ENCODE data around the gene CYP2D6.

The CYP2D6 gene

DNA sequence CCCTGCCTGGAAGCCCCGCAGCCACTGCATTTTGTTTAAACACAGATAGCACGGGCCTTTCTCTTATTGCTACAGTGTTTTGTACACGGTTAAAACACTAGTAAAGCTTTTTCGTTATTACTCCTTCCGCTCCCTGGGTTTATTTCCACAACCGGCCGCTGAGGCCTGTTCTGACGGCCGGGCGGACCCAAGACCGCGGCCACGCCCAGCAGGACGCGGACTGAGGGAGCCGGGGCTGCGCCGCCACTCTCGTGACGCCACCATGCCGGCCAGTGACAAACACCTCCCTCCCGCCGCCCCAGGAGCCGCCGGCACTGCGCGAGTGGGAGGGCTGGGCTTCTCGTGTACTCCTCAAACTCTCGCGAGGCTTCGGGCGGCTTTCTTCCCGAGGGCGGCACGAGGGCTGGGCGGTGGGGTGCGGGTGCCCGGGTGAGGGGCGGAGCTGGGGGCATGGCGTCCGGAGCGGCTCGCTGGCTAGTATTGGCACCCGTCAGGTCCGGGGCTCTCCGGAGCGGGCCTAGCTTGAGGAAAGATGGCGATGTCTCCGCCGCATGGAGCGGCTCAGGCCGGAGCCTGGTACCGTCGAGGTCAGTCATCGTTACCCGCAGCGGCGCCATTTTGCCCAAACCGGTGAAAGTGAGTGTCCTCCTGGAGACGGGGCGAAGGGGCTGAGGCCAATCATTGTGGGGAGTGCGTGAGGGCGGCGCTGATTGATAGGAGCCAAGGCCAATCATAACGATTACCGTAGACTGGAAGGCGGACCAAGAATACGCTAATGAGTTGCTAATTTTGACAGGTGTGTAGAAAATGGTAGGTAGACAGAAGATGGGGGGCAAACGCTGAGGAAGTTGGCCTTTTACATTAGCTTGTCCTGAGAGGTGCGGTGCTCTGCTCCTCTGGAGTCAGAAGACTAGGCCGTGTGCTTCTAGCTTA, 51.0 kb downstream of the CYP2D6 start, which contains the start of gene SMDT1:
Gene SMDT1 (plus strand): TSS at position 382 of the 933 bp plus-strand sequence. CDS start 69 bp downstream, at position 451.
- DNase-seq: peak; percentile 87

DNA sequence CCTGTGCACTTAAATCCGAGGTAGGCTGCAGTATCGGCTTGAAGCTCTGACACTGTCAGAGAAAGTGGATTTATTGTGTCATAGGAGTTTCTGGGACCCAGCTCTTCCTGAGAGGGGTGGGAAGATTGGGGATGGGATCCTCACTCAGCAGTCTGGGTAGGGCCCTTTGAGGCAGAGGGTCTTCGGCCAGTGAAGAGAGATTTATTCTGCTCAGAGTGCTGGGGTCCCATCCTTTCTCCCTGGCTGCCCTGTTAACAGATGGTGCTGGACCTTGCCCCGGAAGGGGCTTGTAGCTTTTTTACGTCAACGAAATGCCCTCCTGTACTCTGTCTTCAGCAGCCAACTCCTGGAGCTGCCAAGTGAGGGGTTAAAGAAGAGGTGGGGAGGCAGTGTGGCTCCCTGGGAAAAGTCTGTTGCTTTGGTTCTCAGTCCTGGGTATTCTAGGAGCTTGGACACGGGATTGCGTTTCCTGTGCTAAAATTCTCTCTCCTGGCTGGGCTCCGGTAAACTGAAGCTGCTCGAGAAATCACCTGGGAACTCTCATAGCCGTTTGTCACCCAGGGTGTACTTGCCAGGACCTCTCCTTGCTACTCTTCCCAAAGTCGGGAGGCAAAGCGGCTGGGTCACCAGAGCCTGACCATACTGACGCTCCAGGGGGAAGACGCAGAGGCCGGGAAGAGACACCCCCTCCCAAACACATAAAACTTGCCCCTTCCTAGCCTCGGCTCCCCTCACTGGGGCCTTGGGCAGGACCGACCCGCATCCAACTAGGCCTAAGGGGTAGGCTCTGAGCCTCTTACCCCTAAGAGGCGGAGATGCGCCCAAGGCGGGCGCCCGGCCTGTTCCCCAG, 51.9 kb downstream of the CYP2D6 start:
- no peak for DNase-seq

DNA sequence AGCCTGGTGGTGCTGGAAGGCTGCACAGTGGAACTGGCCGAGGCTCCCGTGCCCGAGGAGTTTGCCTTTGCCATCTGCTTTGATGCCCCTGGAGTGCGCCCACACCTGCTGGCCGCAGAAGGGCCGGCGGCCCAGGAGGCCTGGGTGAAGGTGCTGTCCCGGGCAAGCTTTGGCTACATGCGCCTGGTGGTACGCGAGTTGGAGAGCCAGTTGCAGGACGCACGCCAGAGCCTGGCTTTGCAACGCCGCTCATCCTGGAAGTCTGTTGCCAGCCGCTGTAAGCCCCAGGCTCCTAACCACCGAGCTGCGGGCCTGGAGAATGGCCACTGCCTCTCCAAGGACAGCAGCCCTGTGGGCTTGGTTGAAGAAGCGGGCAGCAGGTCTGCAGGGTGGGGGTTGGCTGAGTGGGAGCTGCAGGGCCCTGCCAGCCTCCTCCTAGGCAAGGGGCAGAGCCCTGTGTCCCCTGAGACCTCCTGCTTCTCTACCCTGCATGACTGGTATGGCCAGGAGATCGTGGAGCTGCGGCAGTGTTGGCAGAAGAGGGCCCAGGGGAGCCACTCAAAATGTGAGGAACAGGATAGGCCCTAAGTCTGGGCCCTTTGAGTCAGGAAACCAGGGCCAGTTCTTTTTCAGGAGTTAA, 53.0 kb downstream of the CYP2D6 start:
- DNase-seq: no peak

DNA sequence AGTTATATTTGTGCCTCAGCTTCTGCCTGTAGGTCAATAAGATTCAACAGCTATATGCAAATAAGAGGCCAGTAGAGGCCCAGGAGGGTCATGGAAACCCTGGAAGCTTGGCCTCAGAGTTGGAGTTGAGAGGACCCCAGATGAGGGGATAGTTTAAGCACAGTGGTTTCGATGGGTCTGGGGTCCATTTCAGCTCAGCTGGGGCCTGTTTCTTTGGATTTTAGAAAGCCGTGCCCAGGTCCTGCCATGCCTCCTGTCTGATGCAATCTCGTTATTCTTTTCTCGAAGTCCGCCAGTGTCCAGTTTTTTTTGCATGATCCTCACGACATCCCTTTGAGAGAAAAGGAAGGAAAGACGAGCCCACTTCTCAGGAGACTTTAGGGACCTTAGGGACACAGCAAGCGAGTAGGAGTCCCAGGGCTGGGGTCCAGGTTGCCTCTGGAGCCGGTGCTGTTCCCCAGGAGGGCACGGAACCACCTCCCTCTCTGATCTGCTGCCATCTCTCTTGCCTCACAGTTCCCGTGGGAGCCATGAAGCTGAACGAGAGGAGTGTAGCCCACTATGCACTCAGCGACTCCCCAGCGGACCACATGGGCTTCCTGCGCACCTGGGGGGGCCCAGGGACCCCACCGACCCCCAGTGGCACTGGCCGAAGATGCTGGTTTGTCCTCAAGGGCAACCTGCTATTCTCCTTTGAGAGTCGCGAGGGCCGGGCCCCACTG, 53.7 kb downstream of the CYP2D6 start:
- no peak for DNase-seq

All from SIG-M5 (cell line).